Calu3 (cell line): ENCODE measurements around the gene DNASE1L2. TPM values are rescaled to one million over a fixed set of nuclear protein-coding genes. Genes with fewer than 3 reads are reported as not detected.

Source experiments
- BruUV-seq: library from RNA; stranded (reverse); fragments of 400-500 nt; replicated peaks from 2 replicates; lab custom pipeline; 2021; lab: Mats Ljungman, UMichigan
- CTCF ChIA-PET: fragments of 300-600 bp; sonication (Branson Sonifier 250); formaldehyde crosslinking; loops from one replicate; lab custom pipeline; 2022; ENCODE audit warnings: antibody characterized with exemption; lab: Charles Lee
- DNase-seq: peaks from one replicate; pipeline ENCODE4 v3.0.0; 2022
- H3K27ac Mint-ChIP-seq: one replicate; pipeline ENCODE4 v1.8.0; 2022; ENCODE audit warnings: mixed read lengths; ENCODE audit not compliant: unreplicated experiment
- H3K27me3 Mint-ChIP-seq: one replicate; pipeline ENCODE4 v1.8.0; 2022; ENCODE audit warnings: mixed read lengths; ENCODE audit not compliant: unreplicated experiment
- H3K36me3 Mint-ChIP-seq: one replicate; pipeline ENCODE4 v1.8.0; 2022; ENCODE audit warnings: mild to moderate bottlenecking, moderate library complexity, mixed read lengths; ENCODE audit not compliant: insufficient read depth, unreplicated experiment
- H3K4me1 Mint-ChIP-seq: one replicate; pipeline ENCODE4 v1.8.0; 2022; ENCODE audit warnings: mild to moderate bottlenecking, low read depth, mixed read lengths; ENCODE audit not compliant: unreplicated experiment
- H3K4me3 Mint-ChIP-seq: one replicate; pipeline ENCODE4 v1.8.0; 2022; ENCODE audit warnings: mild to moderate bottlenecking, low read depth, moderate library complexity, mixed read lengths; ENCODE audit not compliant: unreplicated experiment
- H3K9me3 Mint-ChIP-seq: one replicate; pipeline ENCODE4 v1.8.0; 2022; ENCODE audit warnings: low read depth, mixed read lengths; ENCODE audit not compliant: unreplicated experiment
- CTCF ChIP-seq: fragments of 200-600 bp; IDR thresholded peaks from one replicate; pipeline ENCODE4 v1.8.0; 2022; ENCODE audit warnings: antibody characterized with exemption; ENCODE audit not compliant: unreplicated experiment
- intact Hi-C: fragments of 100-400 bp; cut with micrococcal nuclease; formaldehyde crosslinking; loops from one replicate; pipeline ENCODE4 v1.10.0; 2022; ENCODE audit not compliant: unreplicated experiment
- total RNA-seq: library from RNA; stranded (reverse); gene quantifications from 2 replicates; pipeline ENCODE4 v1.2.3, GENCODE V29; 2022

Gene DNASE1L2
- total RNA-seq, 1 experiment from 2014 or later = 5.7 TPM

GRCh38 chr16:2246301-2246885 is 10.1 kb downstream of the DNASE1L2 start:
- Mint-ChIP-seq H3K27ac (peak overlapping the region; percentile 22), H3K36me3 (peaks cover 79% of the 10 kb centered on the region), H3K27me3 (no peaks in the 10 kb centered on the region), H3K9me3 (no peaks in the 10 kb centered on the region), H3K4me1 (no peaks in the 10 kb centered on the region), H3K4me3 (no peak overlapping the region)
- intact Hi-C loops = no loop called here
- TF ChIP-seq CTCF = no peak
- DNase-seq = no peak
- CTCF ChIA-PET = no interaction called here
- no TSS peak for BruUV-seq

- DNase-seq = no peak
- CTCF ChIA-PET = interaction anchor here (0.6 to 2.8 kb wide), 9 partner anchors 8 to 520 kb away, joined by 3 to 27 read pairs (median 8); partner anchors contain the start of genes PGP and TRAF7
- Mint-ChIP-seq H3K4me1 (peaks cover 20% of the 10 kb centered on the region), H3K27me3 (no peaks in the 10 kb centered on the region), H3K27ac (peak overlapping the region; percentile 91), H3K4me3 (peak overlapping the region; percentile 88), H3K9me3 (no peaks in the 10 kb centered on the region), H3K36me3 (peaks cover 81% of the 10 kb centered on the region)
- intact Hi-C loops = no loop called here
- TSS peak; percentile 80 for BruUV-seq
- no peak for TF ChIP-seq CTCF
Observed at GRCh38 chr16:2250652-2251295, 14.5 kb downstream of the DNASE1L2 start.

- CTCF ChIA-PET = interaction anchor here (1.0 to 2.8 kb wide), 7 partner anchors 25 to 250 kb away, joined by 3 to 27 read pairs (median 8); partner anchors contain the start of genes PGP and TRAF7
- intact Hi-C loops = no loop called here
- H3K9me3 Mint-ChIP-seq = no peaks in the 10 kb centered on the region
- TF ChIP-seq CTCF = peak; percentile 73
- H3K27me3 Mint-ChIP-seq = no peaks in the 10 kb centered on the region
- peaks cover 20% of the 10 kb centered on the region for H3K4me1 Mint-ChIP-seq
- peak within 1 kb of the TSS; percentile 88 for H3K4me3 Mint-ChIP-seq
- no TSS peak for BruUV-seq
- peak; percentile 99 for DNase-seq
- peak within 1 kb of the TSS; percentile 91 for H3K27ac Mint-ChIP-seq
- peaks cover 83% of the 10 kb centered on the region for H3K36me3 Mint-ChIP-seq
Observed at GRCh38 chr16:2251296-2252111, 15.3 kb downstream of the DNASE1L2 start, which contains the start of gene ECI1. TSS of gene ECI1 (minus strand) at chr16:2251587. CDS start at chr16:2251566, 21 bp downstream.

- no TSS peak for BruUV-seq
- Mint-ChIP-seq H3K27me3 (no peaks in the 10 kb centered on the region), H3K4me3 (no peak overlapping the region), H3K36me3 (peaks cover 95% of the 10 kb centered on the region), H3K27ac (peak overlapping the region; percentile 88), H3K9me3 (no peaks in the 10 kb centered on the region), H3K4me1 (peaks cover 20% of the 10 kb centered on the region)
- TF ChIP-seq CTCF = no peak
- CTCF ChIA-PET = interaction anchor here (0.6 to 2.8 kb wide), 5 partner anchors 38 to 776 kb away, joined by 5 to 27 read pairs (median 8); partner anchors contain the start of genes PGP and TRAF7
- intact Hi-C loops = no loop called here
- no peak for DNase-seq
Observed at GRCh38 chr16:2252806-2253148, 16.5 kb downstream of the DNASE1L2 start.
